Thymus (tissue), 11 donors: ENCODE results near the gene MERTK. TPM values are rescaled to one million over a fixed set of nuclear protein-coding genes. Genes with fewer than 3 reads are reported as not detected.
A peak's percentile ranks its signal among the peaks of the same experiment; 100 is the strongest.
"Not testable (repeated sequence)": the region's sequence is repeated elsewhere in the genome, so short reads cannot be mapped to it uniquely, and the experiment has no call there.

Source experiments
- DNase-seq, 9 donors: peaks; one replicate each; pipeline ENCODE4 v3.0.0-alpha.2; 2013; ENCODE audit warnings: low spot score in 9 of 9, low read depth in 6 of 9, missing footprints in 1 of 9
- H3K27ac ChIP-seq, 2 donors: one replicate each; pipeline ENCODE4 v1.5.1; 2013; ENCODE audit warnings: control low read depth in 1 of 2, low read depth in 1 of 2, low read length in 1 of 2, mild to moderate bottlenecking in 1 of 2, moderate library complexity in 1 of 2
- H3K27me3 ChIP-seq, 2 donors: one replicate each; pipeline ENCODE4 v1.5.1; 2013; ENCODE audit warnings: low read length in 1 of 2; ENCODE audit not compliant: control insufficient read depth in 2 of 2, insufficient read depth in 1 of 2
- H3K36me3 ChIP-seq, 2 donors: one replicate each; pipeline ENCODE4 v1.5.1; 2013; ENCODE audit warnings: low read length in 1 of 2, mild to moderate bottlenecking in 1 of 2, moderate library complexity in 1 of 2; ENCODE audit not compliant: control insufficient read depth in 2 of 2, insufficient read depth in 2 of 2
- H3K4me1 ChIP-seq, 2 donors: one replicate each; pipeline ENCODE4 v1.5.1; 2013; ENCODE audit warnings: low read length in 2 of 2; ENCODE audit not compliant: control insufficient read depth in 2 of 2, insufficient read depth in 2 of 2
- H3K4me3 ChIP-seq, 2 donors: one replicate each; pipeline ENCODE4 v1.5.1; 2013; ENCODE audit warnings: low read length in 2 of 2, control low read depth in 1 of 2, mild to moderate bottlenecking in 1 of 2
- H3K9me3 ChIP-seq, 2 donors: one replicate each; pipeline ENCODE4 v1.5.1; 2013; ENCODE audit warnings: low read length in 1 of 2, mild to moderate bottlenecking in 1 of 2; ENCODE audit not compliant: control insufficient read depth in 2 of 2, insufficient read depth in 1 of 2
- WGBS: extraction: QIAGEN DNeasy Blood & Tissue Kit; methylation state at CpG from one replicate; pipeline ENCODE4 v1.1.7; 2013; 5-methylcytosine and 5-hydroxymethylcytosine counted together
- polyA plus RNA-seq: library from polyadenylated mRNA; stranded (reverse); fragments of 200-250 nt; gene quantifications from one replicate; pipeline ENCODE4 v1.2.3, GENCODE V29; 2013
- total RNA-seq: library from RNA; stranded (reverse); fragments of 120-200 nt; gene quantifications from one replicate; pipeline ENCODE4 v1.2.4, GENCODE V29; 2013
- donor health status: healthy.

The MERTK gene
- total and polyA plus RNA-seq, 2 donors = 5.7 to 16.5 TPM

- H3K9me3 ChIP-seq = no peaks in the 10 kb centered on the region
- H3K4me3 ChIP-seq = no peak overlapping the region
- H3K27me3 ChIP-seq = no peaks in the 10 kb centered on the region
- no peak overlapping the region for H3K27ac ChIP-seq
- peaks cover 0 to 5% of the 10 kb centered on the region in 2 donors for H3K36me3 ChIP-seq
- no peak for DNase-seq
- no peaks in the 10 kb centered on the region for H3K4me1 ChIP-seq
- 81% methylated on average over 2 of the region's 2 CpGs for WGBS
Observed at GRCh38 chr2:111919365-111919764, 21.0 kb downstream of the MERTK start.

DNA sequence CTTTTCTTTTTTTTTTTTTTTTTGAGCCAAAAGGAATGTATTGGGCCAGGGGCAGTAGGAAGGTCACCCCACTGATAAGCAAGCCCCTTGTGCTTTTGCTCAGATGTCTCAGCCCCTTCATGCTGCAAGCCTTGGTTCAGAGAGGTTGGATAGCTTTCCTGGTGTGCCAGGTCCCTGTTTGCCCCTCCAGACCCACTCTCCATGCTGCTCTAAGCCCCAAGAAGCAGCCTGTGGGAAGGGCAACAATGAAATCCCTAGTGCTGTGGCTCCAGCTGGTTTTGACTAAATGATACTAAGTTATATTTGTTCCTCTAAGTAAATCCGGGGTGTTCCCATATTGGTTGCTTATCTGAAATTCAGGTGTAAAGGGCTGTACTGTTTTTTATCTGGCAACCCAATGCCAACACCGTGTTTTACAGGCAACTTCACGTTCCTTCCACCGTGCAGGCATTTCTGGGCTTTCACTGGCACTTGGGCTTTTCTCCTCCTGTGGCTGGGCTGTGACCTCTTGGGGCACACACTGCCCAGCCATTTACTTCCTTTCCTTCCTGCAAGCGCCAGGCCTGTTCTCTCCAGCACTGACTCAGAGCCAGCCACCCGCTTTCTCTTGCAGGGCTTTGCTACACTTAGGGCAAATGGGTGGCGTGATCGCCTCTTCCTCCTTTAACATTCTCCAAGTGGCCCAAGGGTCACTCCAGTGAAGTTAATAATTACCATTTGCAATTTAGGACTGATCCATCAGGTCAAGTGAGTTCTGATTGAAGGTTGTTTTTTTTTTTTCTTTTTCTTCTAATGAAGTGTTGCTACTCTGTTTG is 21.6 kb downstream of the MERTK start:
- no peaks in the 10 kb centered on the region for H3K9me3 ChIP-seq
- 96% methylated on average over 8 of the region's 8 CpGs for WGBS
- H3K27me3 ChIP-seq = no peaks in the 10 kb centered on the region
- H3K4me1 ChIP-seq = no peaks in the 10 kb centered on the region
- H3K4me3 ChIP-seq = no peak overlapping the region
- no peak for DNase-seq
- H3K36me3 ChIP-seq = peaks cover 0 to 5% of the 10 kb centered on the region in 2 donors
- H3K27ac ChIP-seq = no peak overlapping the region

DNA sequence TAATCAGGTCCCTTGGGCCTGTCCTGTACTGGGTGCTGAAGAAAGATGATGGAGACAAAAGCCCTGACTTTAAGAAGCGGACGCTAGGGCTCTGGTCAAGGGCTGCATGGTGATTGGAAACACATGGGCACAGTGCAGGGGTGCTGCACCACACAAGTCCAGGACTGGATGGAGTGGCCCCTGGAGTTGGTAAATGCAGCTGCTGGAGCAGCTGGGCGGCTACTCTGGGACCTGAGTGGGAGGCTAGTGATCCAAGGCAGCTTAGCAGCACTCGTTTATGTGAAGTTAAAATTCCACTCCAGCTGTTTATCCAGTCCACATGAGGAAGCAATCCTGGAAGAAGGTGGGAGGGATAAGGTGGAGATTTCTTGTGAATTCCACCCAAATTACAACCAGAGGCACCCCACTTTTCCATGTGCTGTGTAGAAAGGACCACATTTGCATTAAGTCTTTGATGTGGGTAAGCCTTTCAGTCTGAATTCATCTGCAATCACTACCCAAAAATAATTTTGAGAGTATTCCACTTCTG is 24.9 kb downstream of the MERTK start:
- no peaks in the 10 kb centered on the region for H3K36me3 ChIP-seq
- DNase-seq = no peak
- H3K9me3 ChIP-seq = no peaks in the 10 kb centered on the region
- no peak overlapping the region for H3K27ac ChIP-seq
- 97% methylated on average over 4 of the region's 4 CpGs for WGBS
- no peaks in the 10 kb centered on the region for H3K4me1 ChIP-seq
- H3K4me3 ChIP-seq = no peak overlapping the region
- no peaks in the 10 kb centered on the region for H3K27me3 ChIP-seq

DNA sequence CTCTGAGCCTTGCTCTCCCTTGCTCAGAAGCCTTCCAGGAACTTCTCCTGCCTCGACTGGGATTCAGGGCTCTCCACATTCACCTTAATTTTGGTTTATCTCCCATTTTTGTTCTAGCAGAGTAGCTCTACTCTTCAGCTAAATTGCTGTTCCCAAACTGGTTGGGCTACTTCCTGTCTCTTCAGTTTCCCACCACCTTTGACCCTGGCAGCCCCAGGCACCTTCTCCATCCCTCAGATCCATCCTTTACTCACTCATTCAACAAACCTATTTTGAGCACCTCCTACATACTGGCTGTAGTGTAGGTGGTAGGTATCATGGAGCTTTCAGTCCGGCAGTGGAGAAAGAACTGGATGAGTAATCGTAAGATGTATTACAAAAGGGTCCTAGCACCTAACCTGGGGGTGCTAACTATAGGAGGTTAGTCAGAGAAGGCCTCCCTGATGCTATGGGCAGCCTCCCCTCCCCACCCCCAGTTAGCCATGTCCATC is 26.3 kb downstream of the MERTK start:
- H3K4me3 ChIP-seq = no peak overlapping the region
- H3K9me3 ChIP-seq = no peaks in the 10 kb centered on the region
- no peak for DNase-seq
- H3K27ac ChIP-seq = no peak overlapping the region
- H3K4me1 ChIP-seq = no peaks in the 10 kb centered on the region
- H3K36me3 ChIP-seq = no peaks in the 10 kb centered on the region
- whole genome bisulfite sequencing = 96% methylated on average over 3 of the region's 3 CpGs
- H3K27me3 ChIP-seq = no peaks in the 10 kb centered on the region

GRCh38 chr2:111927723-111928122 is 29.3 kb downstream of the MERTK start:
- H3K36me3 ChIP-seq = no peaks in the 10 kb centered on the region
- 94% methylated on average over 2 of the region's 2 CpGs for WGBS
- H3K27ac ChIP-seq = no peak overlapping the region

DNA sequence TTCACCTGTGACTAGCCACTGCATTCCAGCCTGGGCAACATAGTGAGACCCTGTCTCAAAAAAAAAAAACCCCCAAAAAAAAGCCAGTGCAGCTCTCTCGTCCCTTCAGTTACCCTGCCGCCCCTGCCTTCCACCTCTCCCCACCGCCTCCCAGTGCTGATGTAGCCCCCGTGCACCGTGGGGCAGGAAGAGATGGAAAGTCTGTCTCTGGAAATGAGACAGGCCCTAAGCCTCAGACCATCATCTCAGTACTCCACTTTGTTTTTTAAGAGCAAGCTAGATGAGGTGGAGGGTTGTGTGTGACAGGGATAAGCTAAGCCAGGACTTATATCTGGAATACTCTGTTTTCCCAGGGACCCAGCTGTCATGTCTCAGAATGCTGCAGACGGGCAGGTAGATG is 32.0 kb downstream of the MERTK start:
- DNase-seq = no peak
- Histone ChIP-seq H3K9me3 (no peaks in the 10 kb centered on the region), H3K27ac (no peak overlapping the region), H3K27me3 (no peaks in the 10 kb centered on the region), H3K4me3 (no peak overlapping the region), H3K36me3 (no peaks in the 10 kb centered on the region), H3K4me1 (no peaks in the 10 kb centered on the region)
- WGBS = 97% methylated on average over 6 of the region's 6 CpGs

More at GRCh38 chr2:111927723-111928122, 29.3 kb downstream of the MERTK start:
- no peaks in the 10 kb centered on the region for H3K9me3 ChIP-seq
- no peaks in the 10 kb centered on the region for H3K4me1 ChIP-seq
- no peak overlapping the region for H3K4me3 ChIP-seq
- DNase-seq = no peak
- H3K27me3 ChIP-seq = no peaks in the 10 kb centered on the region

DNA sequence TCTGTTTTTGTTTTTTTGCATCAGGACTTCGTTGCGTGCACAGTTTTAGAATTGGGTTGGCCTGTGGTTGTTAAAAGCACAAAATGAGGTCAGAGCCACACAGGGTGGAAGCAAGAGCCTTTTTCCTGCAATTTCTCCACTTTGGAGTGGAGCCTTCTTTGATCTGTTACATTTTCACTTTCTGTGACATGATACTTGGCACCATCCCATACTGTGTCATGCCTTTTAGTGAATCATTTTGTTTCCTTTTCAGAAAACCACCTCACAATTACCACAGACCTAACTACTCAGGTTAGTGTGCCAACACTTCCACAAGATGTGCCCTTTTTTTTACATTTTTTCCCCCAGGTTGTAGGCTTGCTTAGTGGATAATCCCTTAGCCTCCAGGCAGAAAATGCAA is 32.5 kb downstream of the MERTK start:
- Histone ChIP-seq H3K36me3 (no peaks in the 10 kb centered on the region), H3K4me3 (no peak overlapping the region), H3K27ac (no peak overlapping the region), H3K27me3 (no peaks in the 10 kb centered on the region), H3K4me1 (no peaks in the 10 kb centered on the region), H3K9me3 (no peaks in the 10 kb centered on the region)
- peak in 1 of 9 donors; percentile 25 for DNase-seq
- WGBS = 68% methylated on average over 2 of the region's 2 CpGs

GRCh38 chr2:111932841-111933291 is 34.5 kb downstream of the MERTK start:
- Histone ChIP-seq H3K4me3 (no peak overlapping the region), H3K27me3 (no peaks in the 10 kb centered on the region), H3K4me1 (no peaks in the 10 kb centered on the region), H3K27ac (no peak overlapping the region), H3K36me3 (no peaks in the 10 kb centered on the region), H3K9me3 (no peaks in the 10 kb centered on the region)
- 98% methylated on average over 4 of the region's 4 CpGs for WGBS
- DNase-seq = no peak

GRCh38 chr2:111933900-111934299 is 35.5 kb downstream of the MERTK start:
- 88% methylated on average over 4 of the region's 4 CpGs for WGBS
- H3K9me3 ChIP-seq = not testable (repeated sequence)

More at GRCh38 chr2:111933900-111934299, 35.5 kb downstream of the MERTK start:
- H3K27ac ChIP-seq, H3K4me3 ChIP-seq, H3K36me3 ChIP-seq, H3K27me3 ChIP-seq, H3K4me1 ChIP-seq, DNase-seq: not testable (repeated sequence)
